Measurements from ENCODE around the gene PLOD3. TPM values are rescaled to one million over a fixed set of nuclear protein-coding genes. Genes with fewer than 3 reads are reported as not detected.

The PLOD3 gene
- total and polyA plus RNA-seq, 9 of the 15 experiments (the other 6 are each of a cell fraction or from before 2014, with no cell fraction given) = 2.8 to 101 (median 30.9) TPM

GRCh38 chr7:101217388-101218235, at the start of gene PLOD3, which contains the start of gene ZNHIT1 (continued):
- TF ChIP-seq ZBTB26 (CRISPR knock-in tag; IDR thresholded peaks at IDR 0.05) = no peak
- TF ChIP-seq CXXC5 (CRISPR knock-in tag; IDR thresholded peaks at IDR 0.05) = peak; percentile 83
- TF ChIP-seq PHTF2 (CRISPR knock-in tag; IDR thresholded peaks at IDR 0.05) = no peak
- 0 out of 2 replicates have a peak, but pooled peaks have one; percentile 6 for TF ChIP-seq ZNF384 (IDR thresholded peaks at IDR 0.05; ENCODE audit: low read depth, low read length)
- TF ChIP-seq ADNP (tag; IDR thresholded peaks at IDR 0.05) = no peak
- no peak for TF ChIP-seq U2AF2 (optimal IDR thresholded peaks at IDR 0.05; ENCODE audit: low read depth, low read length)
- TF ChIP-seq TEAD2 (tag; IDR thresholded peaks at IDR 0.05) = no peak
- peak; percentile 97 to 98 for TF ChIP-seq NRF1 (conservative IDR thresholded peaks at IDR 0.05 in 1 of 2, IDR thresholded peaks at IDR 0.05 in 1 of 2)
- TF ChIP-seq ZFPM2 (CRISPR knock-in tag; IDR thresholded peaks at IDR 0.05) = no peak
- TF ChIP-seq SP2 (IDR thresholded peaks at IDR 0.05; ENCODE audit: extremely low read depth, low read depth, low read length, poor library complexity, severe bottlenecking) = no peak
- TF ChIP-seq ILK (tag; IDR thresholded peaks at IDR 0.05; ENCODE audit: borderline replicate concordance, low read depth) = no peak
- TF ChIP-seq CBX3 (IDR thresholded peaks at IDR 0.05; ENCODE audit: borderline replicate concordance in 1 of 2, low read length in 2 of 2) = no peak
- TF ChIP-seq HNRNPL (IDR thresholded peaks at IDR 0.05; ENCODE audit: low read depth, low read length) = no peak
- no peak for TF ChIP-seq IRF2 (CRISPR knock-in tag; IDR thresholded peaks at IDR 0.05)
- TF ChIP-seq MEIS2 (IDR thresholded peaks at IDR 0.05; ENCODE audit: partially characterized antibody) = peak; percentile 91
- TF ChIP-seq EWSR1 (IDR thresholded peaks at IDR 0.05; ENCODE audit: borderline replicate concordance, low read depth, partially characterized antibody) = no peak
- no peak for TF ChIP-seq LARP7 (IDR thresholded peaks at IDR 0.05)
- no peak for TF ChIP-seq SRSF7 (optimal IDR thresholded peaks at IDR 0.05; ENCODE audit: low read depth, low read length)
- no peak for TF ChIP-seq POLR2H (tag; IDR thresholded peaks at IDR 0.05; ENCODE audit: low read depth)
- no peak for TF ChIP-seq ZNF398 (CRISPR knock-in tag; IDR thresholded peaks at IDR 0.05)
- no peak for TF ChIP-seq GATA2 (CRISPR knock-in tag; IDR thresholded peaks at IDR 0.05)
- TF ChIP-seq CHAMP1 (IDR thresholded peaks at IDR 0.05) = no peak

Data from K562 (cell line).